BJ (cell line): ENCODE measurements around the gene B3GNT5. TPM values are rescaled to one million over a fixed set of nuclear protein-coding genes. Genes with fewer than 3 reads are reported as not detected.
"Not testable (repeated sequence)": the region's sequence is repeated elsewhere in the genome, so short reads cannot be mapped to it uniquely, and the experiment has no call there.

Experiments used
- CTCF ChIA-PET: fragments of 350-600 bp; formaldehyde crosslinking; extraction: SDS; loops from one replicate; lab custom pipeline; 2021; ENCODE audit warnings: antibody characterized with exemption, inconsistent platforms; lab: Yijun Ruan, JAX
- POLR2A ChIA-PET: fragments of 300-600 bp; sonication (Branson Sonifier 250); formaldehyde crosslinking; extraction: SDS; loops from one replicate; lab custom pipeline; 2021; ENCODE audit warnings: antibody characterized with exemption; lab: Charles Lee
- DNase-seq: peaks from one replicate; pipeline ENCODE4 v3.0.0-alpha.2; 2011; ENCODE audit warnings: low read depth
- H3K27me3 ChIP-seq: 2 replicates; pipeline ENCODE4 v1.6.0; 2011; ENCODE audit warnings: low read length; ENCODE audit not compliant: control insufficient read depth, insufficient read depth
- H3K36me3 ChIP-seq: 2 replicates; pipeline ENCODE4 v1.5.1; 2011; ENCODE audit warnings: low read length; ENCODE audit not compliant: control insufficient read depth, insufficient read depth
- H3K4me3 ChIP-seq: 2 replicates; pipeline ENCODE4 v1.5.1; 2011; ENCODE audit warnings: low read depth, mild to moderate bottlenecking, control low read depth, low read length
- CTCF ChIP-seq: IDR thresholded peaks from 2 replicates; pipeline ENCODE4 v1.5.1; 2011; ENCODE audit warnings: low read depth, mild to moderate bottlenecking, control low read depth, inconsistent platforms, low read length, moderate library complexity; ENCODE audit not compliant: insufficient read depth
- polyA plus RNA-seq: library from polyadenylated mRNA; depleted of rRNA; stranded (reverse); fragments of >200 nt; gene quantifications from 2 replicates; pipeline ENCODE4 v1.2.3, GENCODE V29; 2011

The B3GNT5 gene
- polyA plus RNA-seq, 1 experiment = 0.27 TPM

GRCh38 chr3:183222631-183223235 lies 30.3 kb upstream of the B3GNT5 start:
- no peak for TF ChIP-seq CTCF
- CTCF ChIA-PET = interaction anchor here (1.0 kb wide), 1 partner anchor 17 kb away, joined by 3 read pairs; no protein-coding TSS in a partner anchor
- Histone ChIP-seq H3K4me3 (no peak overlapping the region), H3K36me3 (no peaks in the 10 kb centered on the region), H3K27me3 (peaks cover 5% of the 10 kb centered on the region; the same call in 1 of the 2 replicates)
- POLR2A ChIA-PET = no interaction called here
- no peak for DNase-seq

- peaks cover 5% of the 10 kb centered on the region; the same call in 1 of the 2 replicates for H3K27me3 ChIP-seq
- no peak for TF ChIP-seq CTCF
- no peak for DNase-seq
- no peaks in the 10 kb centered on the region for H3K36me3 ChIP-seq
- no peak overlapping the region for H3K4me3 ChIP-seq
- POLR2A ChIA-PET = no interaction called here
- CTCF ChIA-PET = no interaction called here
These were observed 28.7 kb upstream of the B3GNT5 start for GRCh38 chr3:183224180-183224970.

GRCh38 chr3:183226333-183226890 lies 26.6 kb upstream of the B3GNT5 start:
- POLR2A ChIA-PET = no interaction called here
- CTCF ChIA-PET = no interaction called here

GRCh38 chr3:183227586-183227985 lies 25.5 kb upstream of the B3GNT5 start:
- no peak for TF ChIP-seq CTCF
- H3K27me3 ChIP-seq = 0 out of 2 replicates have a peak, but pooled peaks cover 1% of the 10 kb centered on the region
- no peaks in the 10 kb centered on the region for H3K36me3 ChIP-seq
- DNase-seq = no peak
- no peak overlapping the region for H3K4me3 ChIP-seq
- POLR2A ChIA-PET = no interaction called here
- CTCF ChIA-PET = interaction anchor here (1.2 kb wide), 1 partner anchor 38 kb away, joined by 3 read pairs; no protein-coding TSS in a partner anchor

More at GRCh38 chr3:183226333-183226890, 26.6 kb upstream of the B3GNT5 start:
- no peak for TF ChIP-seq CTCF
- peaks cover 3% of the 10 kb centered on the region; the same call in 1 of the 2 replicates for H3K27me3 ChIP-seq
- no peaks in the 10 kb centered on the region for H3K36me3 ChIP-seq
- no peak for DNase-seq
- H3K4me3 ChIP-seq = no peak overlapping the region

- 0 out of 2 replicates have a peak, but pooled peaks cover 1% of the 10 kb centered on the region for H3K27me3 ChIP-seq
- CTCF ChIA-PET = no interaction called here
These were observed 23.9 kb upstream of the B3GNT5 start for GRCh38 chr3:183229178-183229577.

GRCh38 chr3:183230251-183230650 lies 22.8 kb upstream of the B3GNT5 start:
- POLR2A ChIA-PET, H3K36me3 ChIP-seq, H3K27me3 ChIP-seq, H3K4me3 ChIP-seq, DNase-seq, CTCF ChIA-PET: not testable (repeated sequence)

More at GRCh38 chr3:183229178-183229577, 23.9 kb upstream of the B3GNT5 start:
- POLR2A ChIA-PET = no interaction called here
- TF ChIP-seq CTCF = no peak
- H3K36me3 ChIP-seq = no peaks in the 10 kb centered on the region
- DNase-seq = no peak
- no peak overlapping the region for H3K4me3 ChIP-seq
